Activated naive CD4-positive, alpha-beta T cell treated with anti-CD3 and anti-CD28 coated beads, Interleukin-2, amount 50 U/mL, for 24 hours (primary cell): ENCODE data around the gene ISOC2.
"Not testable (repeated sequence)": the region's sequence is repeated elsewhere in the genome, so short reads cannot be mapped to it uniquely, and the experiment has no call there.

ENCODE experiments used
- H3K27ac Mint-ChIP-seq: one replicate; pipeline ENCODE4 v1.8.0; 2021; ENCODE audit warnings: mild to moderate bottlenecking, mixed read lengths
- H3K27me3 Mint-ChIP-seq: one replicate; pipeline ENCODE4 v1.8.0; 2021; ENCODE audit warnings: mixed read lengths
- H3K36me3 Mint-ChIP-seq: one replicate; pipeline ENCODE4 v1.8.0; 2021; ENCODE audit warnings: mixed read lengths
- H3K4me1 Mint-ChIP-seq: one replicate; pipeline ENCODE4 v1.8.0; 2021; ENCODE audit warnings: mixed read lengths
- H3K4me3 Mint-ChIP-seq: one replicate; pipeline ENCODE4 v1.8.0; 2021; ENCODE audit warnings: mild to moderate bottlenecking, mixed read lengths
- H3K9me3 Mint-ChIP-seq: one replicate; pipeline ENCODE4 v1.8.0; 2021; ENCODE audit warnings: mixed read lengths

Gene ISOC2

GRCh38 chr19:55423225-55424005 is 38.0 kb downstream of the ISOC2 start:
- Mint-ChIP-seq H3K4me1 (peaks cover 23% of the 10 kb centered on the region), H3K9me3 (no peaks in the 10 kb centered on the region), H3K27ac (no peak overlapping the region), H3K4me3 (no peak overlapping the region), H3K36me3 (peaks cover 2% of the 10 kb centered on the region), H3K27me3 (no peaks in the 10 kb centered on the region)

DNA sequence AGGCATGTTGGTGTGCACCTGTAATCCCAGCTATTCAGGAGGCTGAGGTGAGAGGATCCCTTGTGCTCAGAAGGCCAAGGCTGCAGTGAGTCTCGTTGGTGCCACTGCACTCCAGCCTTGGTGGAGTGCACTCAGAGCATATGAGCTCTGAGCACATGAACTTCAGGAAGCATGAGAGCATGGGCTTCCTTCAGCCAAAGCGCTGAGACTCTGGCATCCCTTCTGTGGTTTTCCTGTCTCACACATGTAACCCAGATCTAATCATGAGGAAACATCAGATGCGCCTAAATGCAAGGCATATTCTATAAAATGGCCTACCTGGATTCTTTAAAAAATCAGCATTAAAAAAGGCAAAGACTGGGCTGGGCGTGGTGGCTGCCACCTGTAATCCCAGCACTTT is 40.2 kb downstream of the ISOC2 start:
- not testable (repeated sequence) for H3K9me3 Mint-ChIP-seq, H3K27me3 Mint-ChIP-seq, H3K27ac Mint-ChIP-seq, H3K36me3 Mint-ChIP-seq
- Mint-ChIP-seq H3K4me1 (peaks cover 28% of the 10 kb centered on the region), H3K4me3 (peak overlapping the region; percentile 30)

DNA sequence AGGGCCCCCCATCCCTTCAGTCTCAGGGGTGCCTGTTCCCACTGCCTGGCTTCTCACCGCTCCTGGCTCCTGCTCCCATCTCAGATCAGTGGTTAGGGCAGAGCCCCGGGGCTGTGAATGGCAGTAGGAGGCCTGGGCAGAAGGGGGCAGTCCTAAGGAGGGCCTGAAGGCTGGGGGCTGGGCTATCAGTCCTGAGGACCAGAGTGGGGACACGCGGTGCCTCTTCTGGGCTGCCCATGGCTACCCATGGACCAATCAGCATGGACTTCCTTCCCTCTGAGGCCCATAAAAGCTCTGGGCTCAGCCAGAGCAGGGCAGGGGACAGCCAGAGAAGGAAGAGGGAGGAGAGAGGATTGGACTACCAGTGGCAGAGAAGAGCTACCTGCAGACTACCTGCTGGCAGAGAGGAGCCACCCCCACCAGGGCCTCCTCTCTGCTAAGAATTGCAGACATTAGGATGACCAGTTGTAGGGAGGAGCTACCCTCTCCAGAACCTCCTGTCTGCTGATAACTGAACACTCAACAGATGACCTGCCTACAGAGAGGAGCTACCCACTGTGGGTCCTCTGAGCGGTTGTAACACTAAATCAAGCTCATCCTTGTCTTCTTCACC is 41.7 kb downstream of the ISOC2 start:
- Mint-ChIP-seq H3K4me1 (peaks cover 28% of the 10 kb centered on the region), H3K27ac (no peak overlapping the region), H3K4me3 (no peak overlapping the region), H3K9me3 (no peaks in the 10 kb centered on the region), H3K36me3 (peaks cover under 1% of the 10 kb centered on the region), H3K27me3 (no peaks in the 10 kb centered on the region)

- no peak overlapping the region for H3K4me3 Mint-ChIP-seq
- H3K4me1 Mint-ChIP-seq = peaks cover 28% of the 10 kb centered on the region
- no peaks in the 10 kb centered on the region for H3K9me3 Mint-ChIP-seq
- H3K36me3 Mint-ChIP-seq = no peaks in the 10 kb centered on the region
- H3K27me3 Mint-ChIP-seq = no peaks in the 10 kb centered on the region
- H3K27ac Mint-ChIP-seq = no peak overlapping the region
These were observed 42.3 kb downstream of the ISOC2 start for GRCh38 chr19:55419103-55419502.

GRCh38 chr19:55418185-55418584 is 43.3 kb downstream of the ISOC2 start:
- Mint-ChIP-seq H3K9me3 (no peaks in the 10 kb centered on the region), H3K4me3 (no peak overlapping the region), H3K36me3 (no peaks in the 10 kb centered on the region), H3K4me1 (peaks cover 24% of the 10 kb centered on the region), H3K27ac (no peak overlapping the region), H3K27me3 (no peaks in the 10 kb centered on the region)

- H3K4me3 Mint-ChIP-seq = no peak overlapping the region
- peaks cover 12% of the 10 kb centered on the region for H3K36me3 Mint-ChIP-seq
- peaks cover 29% of the 10 kb centered on the region for H3K4me1 Mint-ChIP-seq
- H3K27me3 Mint-ChIP-seq = no peaks in the 10 kb centered on the region
- H3K27ac Mint-ChIP-seq = peak overlapping the region; percentile 56
- H3K9me3 Mint-ChIP-seq = peaks cover 6% of the 10 kb centered on the region
These were observed 51.3 kb downstream of the ISOC2 start for GRCh38 chr19:55410168-55410567.

- H3K9me3 Mint-ChIP-seq, H3K27me3 Mint-ChIP-seq, H3K27ac Mint-ChIP-seq: not testable (repeated sequence)
- peaks cover 29% of the 10 kb centered on the region for H3K4me1 Mint-ChIP-seq
- peak overlapping the region; percentile 52 for H3K4me3 Mint-ChIP-seq
- H3K36me3 Mint-ChIP-seq = peaks cover 12% of the 10 kb centered on the region
These were observed 52.3 kb downstream of the ISOC2 start for GRCh38 chr19:55409179-55409578.

DNA sequence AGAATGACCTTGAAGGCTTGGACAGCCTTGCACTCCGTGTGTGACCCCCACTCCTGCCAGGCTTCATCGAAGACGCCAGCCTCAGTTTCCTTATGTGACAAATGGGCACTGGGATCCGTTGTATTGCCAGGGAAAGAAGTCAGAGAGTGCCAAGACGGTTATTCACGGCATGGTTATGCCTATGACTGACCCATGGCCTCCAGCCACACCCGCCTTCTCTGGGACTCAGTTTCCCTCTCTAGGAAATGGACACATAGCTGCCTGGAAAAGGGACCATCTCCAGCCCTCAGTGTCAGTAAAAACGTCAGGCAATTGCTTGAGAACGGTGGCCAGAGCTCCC is 52.9 kb downstream of the ISOC2 start:
- Mint-ChIP-seq H3K27ac (peak overlapping the region; percentile 95), H3K27me3 (no peaks in the 10 kb centered on the region), H3K4me1 (peaks cover 29% of the 10 kb centered on the region), H3K4me3 (peak overlapping the region; percentile 90), H3K9me3 (peaks cover 6% of the 10 kb centered on the region), H3K36me3 (peaks cover 12% of the 10 kb centered on the region)

GRCh38 chr19:55407800-55408532 is 53.5 kb downstream of the ISOC2 start:
- Mint-ChIP-seq H3K27me3 (no peaks in the 10 kb centered on the region), H3K4me3 (peak overlapping the region; percentile 90), H3K4me1 (peaks cover 32% of the 10 kb centered on the region), H3K36me3 (peaks cover 14% of the 10 kb centered on the region), H3K27ac (peak overlapping the region; percentile 95), H3K9me3 (peaks cover 6% of the 10 kb centered on the region)

GRCh38 chr19:55407550-55407799 is 54.0 kb downstream of the ISOC2 start, which contains the start of gene UBE2S:
TSS of gene UBE2S (minus strand) at chr19:55407788. CDS start at chr19:55407589, 199 bp downstream.
- peak within 1 kb of the TSS; percentile 95 for H3K27ac Mint-ChIP-seq
- H3K9me3 Mint-ChIP-seq, H3K27me3 Mint-ChIP-seq: not testable (repeated sequence)
- H3K36me3 Mint-ChIP-seq = peaks cover 14% of the 10 kb centered on the region
- peak within 1 kb of the TSS; percentile 90 for H3K4me3 Mint-ChIP-seq
- peaks cover 32% of the 10 kb centered on the region for H3K4me1 Mint-ChIP-seq

DNA sequence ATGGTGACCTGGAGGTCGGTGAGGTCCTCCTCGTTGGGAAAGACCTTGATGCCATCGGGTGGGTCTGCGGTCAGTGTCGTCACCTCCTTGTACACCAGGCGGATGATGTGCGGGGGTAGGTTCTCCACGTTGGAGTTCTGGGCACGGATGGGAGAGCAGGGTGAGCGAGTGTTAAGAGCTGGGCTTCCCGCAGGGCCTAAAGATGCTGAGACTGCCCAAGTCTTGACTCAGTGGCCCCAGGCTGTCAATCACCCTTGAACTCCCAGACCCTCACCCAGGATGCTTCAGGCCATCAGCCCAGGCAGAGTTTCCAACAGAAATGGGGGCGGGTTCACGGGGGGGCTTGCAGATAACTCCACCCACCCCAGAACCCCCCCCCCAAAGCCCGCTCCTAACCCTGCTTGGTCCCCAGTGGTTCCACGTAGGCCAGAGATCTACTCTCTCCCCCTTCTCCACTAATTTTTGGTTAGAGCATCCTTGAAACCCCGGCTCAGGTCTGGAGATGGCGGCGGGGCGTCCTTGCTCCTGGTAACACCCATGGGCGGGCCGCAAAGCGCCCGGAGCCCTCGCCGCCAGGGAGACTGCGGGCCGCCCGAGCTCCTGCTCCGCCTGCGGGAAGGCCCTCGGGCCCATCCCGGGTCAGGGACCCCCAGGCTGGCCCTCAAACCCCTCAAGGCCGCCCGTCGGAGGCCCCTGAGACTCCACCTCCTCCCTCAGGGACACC is 54.5 kb downstream of the ISOC2 start:
- Mint-ChIP-seq H3K9me3 (peaks cover 6% of the 10 kb centered on the region), H3K27ac (peak overlapping the region; percentile 77), H3K4me3 (peak overlapping the region; percentile 90), H3K36me3 (peaks cover 15% of the 10 kb centered on the region), H3K4me1 (peaks cover 32% of the 10 kb centered on the region), H3K27me3 (no peaks in the 10 kb centered on the region)

- Mint-ChIP-seq H3K27me3 (no peaks in the 10 kb centered on the region), H3K4me3 (peak overlapping the region; percentile 90), H3K27ac (peak overlapping the region; percentile 77), H3K36me3 (peaks cover 17% of the 10 kb centered on the region), H3K9me3 (peaks cover 6% of the 10 kb centered on the region), H3K4me1 (peaks cover 32% of the 10 kb centered on the region)
These were observed 55.2 kb downstream of the ISOC2 start for GRCh38 chr19:55406091-55406825.

DNA sequence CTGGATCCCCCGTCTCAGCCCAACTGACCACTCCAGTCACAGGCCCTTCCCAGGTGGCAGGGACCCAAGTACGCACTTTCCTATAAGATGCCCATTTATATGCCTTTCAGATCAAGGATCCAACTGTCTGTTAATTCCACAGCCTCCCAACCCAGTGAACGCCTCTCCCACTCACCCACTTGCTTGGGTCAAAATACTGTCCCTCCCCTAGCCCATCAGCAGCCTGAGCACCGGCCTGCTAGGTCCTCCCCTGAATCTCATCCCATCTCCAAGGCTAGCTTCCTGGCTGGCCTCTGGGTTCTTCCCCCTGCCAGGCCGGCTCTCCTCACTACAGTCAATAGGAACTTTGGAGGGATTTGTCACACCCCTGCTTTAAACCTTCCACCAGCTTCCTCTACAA is 55.8 kb downstream of the ISOC2 start:
- Mint-ChIP-seq H3K27me3 (no peaks in the 10 kb centered on the region), H3K36me3 (peaks cover 17% of the 10 kb centered on the region), H3K27ac (peak overlapping the region; percentile 74), H3K4me1 (peaks cover 32% of the 10 kb centered on the region), H3K4me3 (peak overlapping the region; percentile 90), H3K9me3 (peaks cover 6% of the 10 kb centered on the region)
